ENCODE results near the gene ANKRD13D.

The ANKRD13D gene

GRCh38 chr11:67272327-67273259 lies 16.5 kb upstream of the ANKRD13D start:
- TF ChIP-seq CTCF (conservative IDR thresholded peaks at IDR 0.05) (no peak), ZFX (IDR thresholded peaks at IDR 0.05) (no peak)
- H3K27ac ChIP-seq = peak overlapping the region; percentile 95

- TF ChIP-seq CTCF (conservative IDR thresholded peaks at IDR 0.05) (no peak), ZFX (IDR thresholded peaks at IDR 0.05) (no peak)
- peak overlapping the region; percentile 95 for H3K27ac ChIP-seq
These were observed 15.7 kb upstream of the ANKRD13D start for GRCh38 chr11:67273260-67273990.

DNA sequence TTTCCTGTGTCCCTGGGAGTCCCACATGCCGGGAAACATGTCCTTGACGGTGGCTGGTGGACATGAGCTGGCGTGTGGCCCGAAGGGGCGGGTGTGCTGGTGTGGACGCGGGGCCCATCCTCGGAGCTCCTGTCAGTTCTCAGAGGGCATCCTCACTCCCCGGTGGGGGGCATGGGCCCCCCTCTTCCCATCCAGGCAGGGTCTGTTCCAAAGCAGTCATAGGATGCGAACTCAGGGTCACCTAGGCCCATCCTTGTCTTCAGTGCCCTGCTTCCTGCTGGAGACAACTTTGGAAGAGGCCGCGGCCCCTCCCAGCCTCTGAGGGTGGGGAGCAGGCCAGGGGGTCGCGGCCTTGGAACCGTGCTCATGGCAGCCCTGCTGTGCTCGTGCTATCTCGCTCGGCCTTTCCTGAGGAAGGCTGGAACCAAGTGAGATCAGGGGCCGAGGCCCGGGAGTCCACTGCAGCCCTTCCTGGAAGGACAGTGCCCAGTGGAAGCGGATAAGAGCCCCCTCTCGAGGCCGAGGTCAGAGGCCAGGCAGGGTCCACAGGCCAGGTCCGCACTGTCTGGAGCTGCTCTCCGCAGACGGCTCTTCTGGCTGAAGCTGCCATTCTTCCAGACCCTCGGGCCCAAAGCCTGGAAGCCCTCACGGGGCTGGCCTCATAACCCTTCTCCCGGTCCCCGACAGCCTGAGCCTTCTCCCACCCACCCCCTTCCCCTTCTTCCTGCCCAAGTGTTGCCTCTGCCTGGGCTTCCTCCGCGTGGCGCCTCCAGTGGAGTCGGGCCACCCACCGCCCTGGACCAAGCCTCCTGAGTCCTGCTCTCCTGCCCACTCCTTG lies 14.1 kb upstream of the ANKRD13D start:
- no peak overlapping the region for H3K27ac ChIP-seq
- TF ChIP-seq CTCF (conservative IDR thresholded peaks at IDR 0.05) (no peak), ZFX (IDR thresholded peaks at IDR 0.05) (no peak)

DNA sequence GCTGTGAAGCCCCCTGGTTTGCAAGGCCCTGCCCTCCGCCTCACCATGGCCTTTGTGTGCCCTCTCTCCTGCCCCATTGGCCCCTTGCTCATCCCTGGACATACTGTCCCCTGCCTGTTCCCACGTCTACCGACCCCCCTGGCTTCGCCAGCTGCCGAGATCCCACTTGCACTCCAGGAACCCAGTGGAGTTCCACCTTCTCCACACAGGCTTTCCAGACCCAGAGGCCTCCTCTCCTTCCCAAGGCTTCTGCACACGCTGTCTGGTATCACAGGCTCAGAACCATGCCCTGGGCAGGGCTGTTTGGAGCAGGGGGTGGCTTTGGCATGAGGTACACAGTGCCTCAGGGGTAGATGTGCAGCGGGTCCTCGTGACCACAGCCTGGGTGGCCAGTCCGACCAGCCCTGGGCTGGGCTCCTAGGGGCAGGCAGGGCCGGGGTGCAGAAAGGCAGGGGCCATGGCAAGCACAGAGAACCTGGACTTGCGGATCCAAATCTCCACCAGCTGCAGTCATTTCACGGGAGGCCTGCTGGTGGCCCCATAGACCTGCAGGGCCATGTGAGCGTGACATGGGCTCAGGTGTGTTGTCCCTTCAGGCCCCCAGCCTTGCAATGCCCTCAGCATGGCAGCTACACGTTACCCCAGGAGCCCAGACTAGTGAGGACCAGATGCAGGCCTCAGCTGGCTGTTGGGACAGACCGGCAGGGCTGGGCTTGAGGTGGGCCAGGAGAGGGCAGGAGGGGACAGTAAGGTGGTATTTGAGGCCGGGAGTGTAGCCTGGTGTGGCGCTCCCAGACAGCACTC lies 13.3 kb upstream of the ANKRD13D start:
- TF ChIP-seq ZFX (IDR thresholded peaks at IDR 0.05) (no peak), CTCF (conservative IDR thresholded peaks at IDR 0.05) (no peak)
- H3K27ac ChIP-seq = no peak overlapping the region

DNA sequence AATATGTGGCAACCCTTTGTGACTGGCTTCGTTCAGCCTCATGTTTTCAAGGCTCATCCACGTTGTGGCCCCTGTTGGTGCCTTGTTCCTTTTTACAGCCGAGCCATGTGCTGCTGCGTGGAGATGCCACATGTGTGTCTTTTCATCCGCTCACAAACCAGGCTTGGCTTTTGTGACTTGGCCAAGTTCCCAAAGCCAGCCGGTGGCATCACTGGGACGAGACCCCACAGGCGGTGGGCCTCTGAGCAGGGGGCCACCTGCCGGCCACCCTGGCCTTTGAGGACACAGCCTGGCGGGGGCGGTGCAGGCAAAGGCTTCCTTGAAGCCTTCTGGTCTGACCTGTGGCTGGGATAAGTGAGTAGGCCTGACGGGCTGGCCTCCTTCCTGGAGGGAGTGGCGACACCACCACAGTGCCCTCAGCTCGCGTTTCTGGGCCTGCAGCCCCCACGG lies 12.3 kb upstream of the ANKRD13D start:
- TF ChIP-seq ZFX (IDR thresholded peaks at IDR 0.05) (no peak), CTCF (conservative IDR thresholded peaks at IDR 0.05) (no peak)
- no peak overlapping the region for H3K27ac ChIP-seq

- TF ChIP-seq ZFX (IDR thresholded peaks at IDR 0.05) (no peak), CTCF (conservative IDR thresholded peaks at IDR 0.05) (no peak)
- no peak overlapping the region for H3K27ac ChIP-seq
These were observed 11.7 kb upstream of the ANKRD13D start for GRCh38 chr11:67277231-67277961.

Data from C4-2B (cell line).